RWPE1 (cell line): ENCODE measurements around the gene DOCK9.
"Not testable (repeated sequence)": the region's sequence is repeated elsewhere in the genome, so short reads cannot be mapped to it uniquely, and the experiment has no call there.

Source experiments
- CTCF ChIA-PET: fragments of 350-600 bp; sonication (Branson Sonifier 250); formaldehyde crosslinking; extraction: SDS; loops from one replicate; lab custom pipeline; 2021; lab: Yijun Ruan, JAX
- POLR2A ChIA-PET: fragments of 400-600 bp; formaldehyde crosslinking; extraction: SDS; loops from one replicate; lab custom pipeline; 2020; ENCODE audit warnings: antibody characterized with exemption; ENCODE audit not compliant: low non-redundant PET; lab: Yijun Ruan, JAX
- DNase-seq: peaks from one replicate; pipeline ENCODE4 v3.0.0; 2012; ENCODE audit warnings: low spot score
- H3K27ac ChIP-seq: fragments of 450-650 bp; 2 replicates; pipeline ENCODE4 v1.5.1; 2017
- CTCF ChIP-seq: fragments of 450-650 bp; conservative IDR thresholded peaks from 2 replicates; pipeline ENCODE4 v1.5.1; 2017; ENCODE audit warnings: low read depth, mild to moderate bottlenecking

Gene DOCK9

GRCh38 chr13:98821372-98822224, 156.3 kb downstream of the DOCK9 start:
- TF ChIP-seq CTCF = no peak
- DNase-seq = no peak
- H3K27ac ChIP-seq = no peak overlapping the region
- ChIA-PET CTCF (no interaction called here), POLR2A (no interaction called here)

GRCh38 chr13:98820744-98821371, 157.0 kb downstream of the DOCK9 start:
- DNase-seq = no peak
- no peak overlapping the region for H3K27ac ChIP-seq
- TF ChIP-seq CTCF = no peak
- POLR2A ChIA-PET = no interaction called here
- CTCF ChIA-PET = interaction anchor here (0.5 to 0.6 kb wide), 2 partner anchors 128 to 605 kb away, joined by 3 read pairs; no protein-coding TSS in a partner anchor

GRCh38 chr13:98820300-98820699, 157.6 kb downstream of the DOCK9 start:
- POLR2A ChIA-PET = no interaction called here
- no peak overlapping the region for H3K27ac ChIP-seq
- CTCF ChIA-PET = interaction anchor here (0.5 to 0.7 kb wide), 3 partner anchors 9 to 605 kb away, joined by 3 to 5 read pairs (median 3); no protein-coding TSS in a partner anchor
- no peak for DNase-seq
- TF ChIP-seq CTCF = no peak

- ChIA-PET POLR2A (no interaction called here), CTCF (no interaction called here)
- no peak overlapping the region for H3K27ac ChIP-seq
- TF ChIP-seq CTCF = no peak
- DNase-seq = no peak
These were observed 158.4 kb downstream of the DOCK9 start for GRCh38 chr13:98819382-98820010.

GRCh38 chr13:98816406-98816805, 161.5 kb downstream of the DOCK9 start:
- POLR2A ChIA-PET = no interaction called here
- no peak for TF ChIP-seq CTCF
- DNase-seq = no peak
- H3K27ac ChIP-seq = no peak overlapping the region
- CTCF ChIA-PET = no interaction called here

- POLR2A ChIA-PET = no interaction called here
- no peak for TF ChIP-seq CTCF
- CTCF ChIA-PET = interaction anchor here (0.6 kb wide), 1 partner anchor 162 kb away, joined by 3 read pairs; no protein-coding TSS in a partner anchor
- H3K27ac ChIP-seq = no peak overlapping the region
- no peak for DNase-seq
These were observed 163.9 kb downstream of the DOCK9 start for GRCh38 chr13:98813993-98814392.

GRCh38 chr13:98812186-98812790, 165.6 kb downstream of the DOCK9 start:
- H3K27ac ChIP-seq, DNase-seq, POLR2A ChIA-PET: not testable (repeated sequence)
- CTCF ChIA-PET = interaction anchor here (0.5 to 0.7 kb wide), 2 partner anchors 28 to 280 kb away, joined by 3 to 4 read pairs; no protein-coding TSS in a partner anchor
